Coronary artery (tissue), 2 donors: ENCODE results near the gene C1R.

Experiments used
- DNase-seq: peaks from one replicate; pipeline ENCODE4 v3.0.0-alpha.2; 2017; ENCODE audit warnings: low spot score
- H3K27ac ChIP-seq, 2 donors: fragments of 200-600 bp; sonication (generic); one replicate each; pipeline ENCODE4 v1.5.1; 2016 to 2019
- H3K4me3 ChIP-seq: fragments of 200-600 bp; sonication (generic); 2 replicates; pipeline ENCODE4 v1.5.1; 2016; ENCODE audit warnings: mild to moderate bottlenecking, moderate library complexity
- CTCF ChIP-seq: fragments of 200-600 bp; sonication (generic); IDR thresholded peaks from one replicate; pipeline ENCODE4 v1.5.1; 2019; ENCODE audit warnings: antibody characterized with exemption

C1R gene

GRCh38 chr12:7072035-7072434, 20.2 kb downstream of the C1R start:
- Histone ChIP-seq H3K4me3 (no peak overlapping the region), H3K27ac (no peak overlapping the region)
- TF ChIP-seq CTCF, result no peak
- DNase-seq, result no peak

DNA sequence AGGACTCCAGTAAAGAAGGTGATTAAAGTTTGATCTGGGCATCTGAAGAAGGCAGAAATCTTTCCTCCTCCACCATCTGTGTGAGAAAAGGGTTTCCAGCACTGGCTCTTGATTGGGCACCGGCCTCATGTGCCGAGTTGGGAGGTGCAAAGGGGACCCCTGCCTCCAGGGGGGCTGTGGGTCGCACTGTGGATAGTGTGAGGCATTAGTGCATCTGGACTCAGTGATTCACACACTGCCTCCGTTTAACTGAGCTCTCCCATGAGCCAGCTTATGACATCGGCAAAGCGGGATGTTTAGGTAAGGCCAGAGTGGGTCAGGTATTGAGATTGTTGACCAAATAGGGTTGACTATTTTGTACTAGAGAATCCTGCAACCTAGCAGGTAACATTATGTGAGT, 22.9 kb downstream of the C1R start:
- Histone ChIP-seq H3K27ac (no peak overlapping the region), H3K4me3 (no peak overlapping the region)
- no peak for DNase-seq
- no peak for TF ChIP-seq CTCF

- no peak for TF ChIP-seq CTCF
- Histone ChIP-seq H3K27ac (peak overlapping the region in 1 of 2 donors; percentile 55), H3K4me3 (no peak overlapping the region)
- DNase-seq, result no peak
These were observed 23.3 kb downstream of the C1R start for GRCh38 chr12:7068994-7069346.

GRCh38 chr12:7068240-7068993, 23.8 kb downstream of the C1R start:
- no peak overlapping the region for H3K4me3 ChIP-seq
- no peak for TF ChIP-seq CTCF
- H3K27ac ChIP-seq, result peak overlapping the region in 1 of 2 donors; percentile 55
- DNase-seq, result peak; percentile 72

DNA sequence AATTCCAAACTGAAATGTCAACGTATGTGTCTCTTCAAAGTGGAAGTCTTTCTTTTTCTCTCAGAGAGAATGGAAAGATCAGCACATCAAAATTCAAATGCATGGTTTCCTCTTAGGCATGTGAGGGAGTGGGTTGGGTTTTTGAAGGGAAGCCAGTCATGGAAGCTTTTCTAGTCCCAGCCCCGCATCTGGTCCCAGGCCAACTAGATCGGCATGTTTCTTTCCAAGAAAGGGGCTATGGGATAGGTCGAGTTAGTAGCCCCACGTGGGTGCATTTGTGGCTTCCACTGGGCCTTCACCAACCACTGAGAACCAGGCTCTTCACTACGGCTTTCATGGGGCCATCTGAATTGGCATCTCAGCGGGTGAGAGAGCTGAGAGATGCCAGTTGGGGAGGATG, 25.1 kb downstream of the C1R start:
- TF ChIP-seq CTCF, result no peak
- peak; percentile 55 for DNase-seq
- H3K4me3 ChIP-seq, result no peak overlapping the region
- H3K27ac ChIP-seq, result peak overlapping the region in 1 of 2 donors; percentile 47

DNA sequence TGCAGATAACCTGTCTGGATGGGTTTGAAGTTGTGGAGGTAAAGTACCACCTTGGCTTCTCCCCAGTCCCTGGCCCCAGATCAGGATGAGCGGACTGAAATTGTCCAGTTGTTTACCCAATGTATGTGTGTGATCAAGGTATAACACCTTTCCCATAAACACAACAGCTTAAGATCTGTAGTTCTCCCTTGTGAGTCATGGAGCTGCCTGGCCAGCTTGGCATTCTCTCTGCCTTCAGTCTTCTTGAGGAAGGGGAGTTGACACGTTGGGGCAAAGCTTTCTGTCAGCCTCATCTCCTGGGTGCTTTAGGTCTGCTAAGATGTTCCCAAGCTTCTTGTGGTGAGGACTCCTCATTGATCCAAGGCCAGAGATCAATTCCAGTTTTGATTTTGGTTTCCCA, 25.6 kb downstream of the C1R start:
- Histone ChIP-seq H3K4me3 (no peak overlapping the region), H3K27ac (no peak overlapping the region)
- TF ChIP-seq CTCF, result no peak
- no peak for DNase-seq

GRCh38 chr12:7065073-7065623, 27.1 kb downstream of the C1R start:
- TF ChIP-seq CTCF, result no peak
- Histone ChIP-seq H3K27ac (peak overlapping the region in 1 of 2 donors; percentile 24), H3K4me3 (no peak overlapping the region)
- peak; percentile 36 for DNase-seq
